GM18861 (cell line): ENCODE results near the gene PTTG1IP.
"Not testable (repeated sequence)": the region's sequence is repeated elsewhere in the genome, so short reads cannot be mapped to it uniquely, and the experiment has no call there.

Experiments
- ATAC-seq: cut with Tn5 transposase; IDR thresholded peaks from one replicate; pipeline ENCODE4 v1.9.1; 2021; ENCODE audit not compliant: unreplicated experiment

The PTTG1IP gene

GRCh38 chr21:44873356-44874239, at the start of gene PTTG1IP:
Gene PTTG1IP, minus strand, starts transcription at chr21:44873690. Its CDS starts 74 bp downstream, at chr21:44873616.
- ATAC-seq: peak; percentile 60

- no peak for ATAC-seq
Measured at GRCh38 chr21:44921928-44922327, 48.4 kb upstream of the PTTG1IP start.

GRCh38 chr21:44920694-44921604, 47.5 kb upstream of the PTTG1IP start, which contains the start of gene ITGB2:
Gene ITGB2, minus strand, starts transcription at chr21:44920899. Its CDS starts 10,117 bp downstream, at chr21:44910782.
- peak; percentile 56 for ATAC-seq

GRCh38 chr21:44919913-44920693, 46.6 kb upstream of the PTTG1IP start:
- no peak for ATAC-seq

- ATAC-seq: no peak
Measured at GRCh38 chr21:44919111-44919912, 45.8 kb upstream of the PTTG1IP start.

- no peak for ATAC-seq
Measured at GRCh38 chr21:44918581-44919033, 45.1 kb upstream of the PTTG1IP start.

- no peak for ATAC-seq
Measured at GRCh38 chr21:44918107-44918470, 44.6 kb upstream of the PTTG1IP start.

- ATAC-seq: no peak
Measured at GRCh38 chr21:44917446-44918106, 44.1 kb upstream of the PTTG1IP start.

GRCh38 chr21:44916965-44917364, 43.5 kb upstream of the PTTG1IP start:
- no peak for ATAC-seq

GRCh38 chr21:44914176-44914874, 40.8 kb upstream of the PTTG1IP start:
- ATAC-seq: no peak

GRCh38 chr21:44913425-44914175, 40.1 kb upstream of the PTTG1IP start:
- no peak for ATAC-seq

GRCh38 chr21:44912506-44913412, 39.3 kb upstream of the PTTG1IP start:
- ATAC-seq: not testable (repeated sequence)

- ATAC-seq: no peak
Measured at GRCh38 chr21:44912158-44912473, 38.6 kb upstream of the PTTG1IP start.

- no peak for ATAC-seq
Measured at GRCh38 chr21:44911384-44912157, 38.1 kb upstream of the PTTG1IP start.

- no peak for ATAC-seq
Measured at GRCh38 chr21:44911068-44911383, 37.5 kb upstream of the PTTG1IP start.

- no peak for ATAC-seq
Measured at GRCh38 chr21:44910229-44911067, 37.0 kb upstream of the PTTG1IP start.
